Suprapubic skin (tissue), 3 donors: Measurements from ENCODE around the gene KAT2B.

ENCODE experiments used
- EP300 ChIP-seq: sonication (generic); formaldehyde crosslinking; IDR thresholded peaks from one replicate; pipeline ENCODE4 v1.6.1; 2017; ENCODE audit warnings: antibody characterized with exemption
- POLR2A ChIP-seq, 2 donors: fragments of 450-650 bp; IDR thresholded peaks; one replicate each; pipeline ENCODE4 v1.6.1; 2017; ENCODE audit warnings: antibody characterized with exemption in 2 of 2, mild to moderate bottlenecking in 2 of 2, moderate library complexity in 2 of 2
- TF ChIP-seq, protein P1 (sequence below), 2 donors: fragments of 200-600 bp in 1 of 2; fragments of 450-650 bp in 1 of 2; sonication (generic) in 1 of 2; IDR thresholded peaks; one replicate each; pipeline ENCODE4 v1.5.1; 2016 to 2019; ENCODE audit warnings: antibody characterized with exemption in 2 of 2, mild to moderate bottlenecking in 1 of 2, moderate library complexity in 1 of 2

DNA sequence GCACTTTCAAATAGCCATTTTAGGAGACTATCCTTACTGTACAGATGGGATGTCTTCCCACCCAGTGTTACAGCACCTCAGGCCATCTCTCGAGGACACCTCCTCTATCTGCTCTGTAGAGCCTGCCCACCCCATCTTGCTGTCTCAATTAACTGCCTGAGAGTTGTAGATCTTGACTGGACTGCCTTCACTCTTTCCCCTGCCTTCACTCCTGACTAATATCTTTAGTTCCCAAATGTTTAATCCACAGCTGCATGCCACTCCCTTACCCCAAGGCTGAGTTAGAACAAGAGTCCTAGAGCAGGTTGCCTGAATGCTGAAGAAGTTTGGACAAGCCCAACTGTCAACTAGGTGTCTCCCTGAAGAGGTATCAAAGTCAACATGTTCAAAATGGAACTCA lies 26.9 kb upstream of the KAT2B start:
- TF ChIP-seq, protein P1, sequence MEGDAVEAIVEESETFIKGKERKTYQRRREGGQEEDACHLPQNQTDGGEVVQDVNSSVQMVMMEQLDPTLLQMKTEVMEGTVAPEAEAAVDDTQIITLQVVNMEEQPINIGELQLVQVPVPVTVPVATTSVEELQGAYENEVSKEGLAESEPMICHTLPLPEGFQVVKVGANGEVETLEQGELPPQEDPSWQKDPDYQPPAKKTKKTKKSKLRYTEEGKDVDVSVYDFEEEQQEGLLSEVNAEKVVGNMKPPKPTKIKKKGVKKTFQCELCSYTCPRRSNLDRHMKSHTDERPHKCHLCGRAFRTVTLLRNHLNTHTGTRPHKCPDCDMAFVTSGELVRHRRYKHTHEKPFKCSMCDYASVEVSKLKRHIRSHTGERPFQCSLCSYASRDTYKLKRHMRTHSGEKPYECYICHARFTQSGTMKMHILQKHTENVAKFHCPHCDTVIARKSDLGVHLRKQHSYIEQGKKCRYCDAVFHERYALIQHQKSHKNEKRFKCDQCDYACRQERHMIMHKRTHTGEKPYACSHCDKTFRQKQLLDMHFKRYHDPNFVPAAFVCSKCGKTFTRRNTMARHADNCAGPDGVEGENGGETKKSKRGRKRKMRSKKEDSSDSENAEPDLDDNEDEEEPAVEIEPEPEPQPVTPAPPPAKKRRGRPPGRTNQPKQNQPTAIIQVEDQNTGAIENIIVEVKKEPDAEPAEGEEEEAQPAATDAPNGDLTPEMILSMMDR (IDR thresholded peaks at IDR 0.05) = no peak
- no peak for TF ChIP-seq POLR2A (IDR thresholded peaks at IDR 0.05)
- no peak for TF ChIP-seq EP300
